Right lobe of liver (tissue), 6 donors: Measurements from ENCODE around the gene POMGNT1. TPM values are rescaled to one million over a fixed set of nuclear protein-coding genes. Genes with fewer than 3 reads are reported as not detected.
A peak's percentile ranks its signal among the peaks of the same experiment; 100 is the strongest.
"Not testable (repeated sequence)": the region's sequence is repeated elsewhere in the genome, so short reads cannot be mapped to it uniquely, and the experiment has no call there.

Experiments used
- ATAC-seq, 4 donors: fragments of 200-7000 bp; cut with Tn5 transposase; one replicate each; pipeline ENCODE4 v1.9.1; 2020; ENCODE audit warnings: mild to moderate bottlenecking in 4 of 4, moderate library complexity in 4 of 4
- DNase-seq, 3 donors: peaks; one replicate each; pipeline ENCODE4 v3.0.0-alpha.2; 2020
- H3K27ac ChIP-seq, 3 donors: fragments of 200-600 bp; one replicate each; pipeline ENCODE4 v1.8.0; 2022
- H3K27me3 ChIP-seq, 2 donors: fragments of 200-600 bp; one replicate each; pipeline ENCODE4 v1.8.0; 2022
- H3K36me3 ChIP-seq, 4 donors: fragments of 200-600 bp; sonication (generic) in 1 of 4; one replicate each; pipeline versions ENCODE4 v1.5.1 to v1.8.0; 2017 to 2022; ENCODE audit warnings: control low read depth in 1 of 4
- H3K4me1 ChIP-seq, 4 donors: fragments of 200-600 bp; sonication (generic) in 1 of 4; one replicate each; pipeline versions ENCODE4 v1.5.1 to v1.8.0; 2017 to 2022; ENCODE audit warnings: control low read depth in 1 of 4
- H3K4me3 ChIP-seq, 3 donors: fragments of 200-600 bp; one replicate each; pipeline ENCODE4 v1.8.0; 2022
- H3K9me3 ChIP-seq, 4 donors: fragments of 200-600 bp; sonication (generic) in 1 of 4; one replicate each; pipeline versions ENCODE4 v1.5.1 to v1.8.0; 2017 to 2022; ENCODE audit warnings: control low read depth in 1 of 4
- CTCF ChIP-seq, 4 donors: fragments of 200-600 bp in 3 of 4; fragments of 450-650 bp in 1 of 4; IDR thresholded peaks; one replicate each; pipeline versions ENCODE4 v1.5.1 to v1.8.0; 2016 to 2022; ENCODE audit warnings: antibody characterized with exemption in 4 of 4, mild to moderate bottlenecking in 2 of 4
- POLR2A ChIP-seq: fragments of 450-650 bp; IDR thresholded peaks from one replicate; pipeline ENCODE4 v1.6.1; 2017; ENCODE audit warnings: antibody characterized with exemption, mild to moderate bottlenecking
- WGBS: methylation state at CpG from one replicate; pipeline ENCODE4 v1.1.6; 2018; ENCODE audit warnings: low coverage, low lambda C conversion rate; ENCODE audit not compliant: insufficient coverage; ENCODE audit errors: missing lambda C conversion rate; 5-methylcytosine and 5-hydroxymethylcytosine counted together
- intact Hi-C, 2 donors: fragments of 100-400 bp; cut with DNase I; formaldehyde crosslinking; loops; one replicate each; pipeline versions ENCODE4 v1.11.2 to v1.14.1; 2022
- total RNA-seq, 6 experiments: library from RNA; depleted of rRNA in 2 of 6; stranded (reverse); fragments of >200 nt in 2 of 6; fragmentation: NEBNext Ultra II Directional in 3 of 6; extraction: Animal tissue kit (Norgen Biotek cat#: 25700) in 3 of 6; gene quantifications; one replicate each; pipeline versions ENCODE4 v1.1.0 to v1.2.4, GENCODE V29; 2016 to 2023
- donor health status: DM: no; HTN: yes; CAD: no.
- donor health status: DM: no; HTN: no; CAD: no.
- donor health status: DM: no; HTN: no; CAD: no.
- donor health status: DM: no; HTN: yes; CAD: no.
- donor health status: DM: no; HTN: yes; CAD: no.

POMGNT1 gene
- total RNA-seq, 6 experiments from 2014 or later = 26.9 to 47.4 (median 38.8) TPM

DNA sequence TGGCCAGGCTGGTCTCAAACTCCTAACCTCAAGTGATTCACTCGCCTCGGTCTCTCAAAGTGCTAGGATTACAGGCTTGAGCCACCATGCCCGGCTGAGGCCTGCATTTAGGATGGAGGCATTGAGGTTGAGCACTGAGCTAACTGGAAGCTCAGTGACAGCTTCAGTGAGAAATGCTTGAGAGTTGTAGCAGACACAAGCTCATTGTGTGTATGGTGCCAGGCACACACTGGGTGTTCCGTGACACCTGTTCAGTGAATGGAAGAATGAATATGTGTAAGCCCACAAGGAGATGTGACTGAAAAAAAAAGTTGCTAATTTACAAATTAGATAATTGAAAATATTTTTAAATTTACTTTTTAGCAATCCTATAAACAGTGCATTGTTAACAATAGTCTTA, 26.7 kb upstream of the POMGNT1 start:
- Histone ChIP-seq H3K27ac (no peak overlapping the region), H3K27me3 (no peaks in the 10 kb centered on the region), H3K36me3 (no peaks in the 10 kb centered on the region), H3K4me1 (no peaks in the 10 kb centered on the region), H3K4me3 (no peak overlapping the region), H3K9me3 (no peaks in the 10 kb centered on the region)
- 68% methylated on average over 4 of the region's 4 CpGs for WGBS
- no peak for DNase-seq
- intact Hi-C loops = loop anchor here in 1 of 2 donors (5.0 kb wide), 1 partner anchor 193 kb away; no protein-coding TSS in a partner anchor
- no peak for TF ChIP-seq POLR2A
- TF ChIP-seq CTCF (IDR thresholded peaks at IDR 0.05) = no peak
- ATAC-seq = no peak

GRCh38 chr1:46223472-46223943, 25.3 kb upstream of the POMGNT1 start:
- DNase-seq (peak; percentile 52 to 71 (median 67)), ATAC-seq (peak; percentile 90 to 98 (median 95))
- H3K4me1 ChIP-seq = no peaks in the 10 kb centered on the region
- intact Hi-C loops = loop anchor here in 1 of 2 donors (5.0 kb wide), 1 partner anchor 191 kb away; no protein-coding TSS in a partner anchor
- WGBS = 6% methylated on average over 6 of the region's 6 CpGs
- no peak overlapping the region for H3K4me3 ChIP-seq
- no peaks in the 10 kb centered on the region for H3K9me3 ChIP-seq
- no peaks in the 10 kb centered on the region for H3K36me3 ChIP-seq
- no peak overlapping the region for H3K27ac ChIP-seq
- H3K27me3 ChIP-seq = no peaks in the 10 kb centered on the region
- peak; percentile 90 to 91 (median 90) for TF ChIP-seq CTCF (IDR thresholded peaks at IDR 0.05)
- no peak for TF ChIP-seq POLR2A

DNA sequence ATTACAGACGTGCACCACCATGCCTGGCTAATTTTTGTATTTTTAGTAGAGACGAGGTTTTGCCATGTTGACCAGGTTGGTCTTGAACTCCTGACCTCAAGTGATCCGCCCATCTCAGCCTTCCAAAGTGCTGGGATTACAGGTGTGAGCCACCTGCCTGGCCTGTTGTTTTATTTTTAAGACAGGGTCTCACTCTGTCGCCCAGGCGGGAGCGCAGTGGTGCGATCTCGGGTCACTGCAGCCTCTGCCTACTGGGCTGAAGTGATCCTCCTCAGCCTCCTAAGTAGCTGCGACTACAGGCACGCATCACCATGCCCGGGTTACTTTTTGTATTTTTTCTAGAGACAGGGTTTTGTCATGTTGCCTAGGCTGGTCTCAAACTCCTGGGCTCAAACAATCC, 24.8 kb upstream of the POMGNT1 start:
- DNase-seq, ATAC-seq, H3K27me3 ChIP-seq, H3K4me3 ChIP-seq, H3K4me1 ChIP-seq, H3K9me3 ChIP-seq, H3K27ac ChIP-seq, H3K36me3 ChIP-seq: not testable (repeated sequence)
- intact Hi-C loops = loop anchor here in 1 of 2 donors (5.0 kb wide), 1 partner anchor 191 kb away; no protein-coding TSS in a partner anchor
- 56% methylated on average over 11 of the region's 11 CpGs for WGBS

- Histone ChIP-seq H3K27me3 (no peaks in the 10 kb centered on the region), H3K9me3 (no peaks in the 10 kb centered on the region), H3K27ac (no peak overlapping the region), H3K4me3 (no peak overlapping the region), H3K36me3 (no peaks in the 10 kb centered on the region), H3K4me1 (no peaks in the 10 kb centered on the region)
- DNase-seq (no peak), ATAC-seq (no peak)
- TF ChIP-seq CTCF (IDR thresholded peaks at IDR 0.05) (no peak), POLR2A (no peak)
- 60% methylated on average over 1 of the region's 4 CpGs for WGBS
- intact Hi-C loops = loop anchor here in 1 of 2 donors (5.0 kb wide), 1 partner anchor 189 kb away; no protein-coding TSS in a partner anchor
These were observed 23.5 kb upstream of the POMGNT1 start for GRCh38 chr1:46221749-46222148.

GRCh38 chr1:46220808-46221207, 22.6 kb upstream of the POMGNT1 start:
- H3K9me3 ChIP-seq = no peaks in the 10 kb centered on the region
- DNase-seq (no peak), ATAC-seq (no peak)
- no peaks in the 10 kb centered on the region for H3K27me3 ChIP-seq
- no peak for TF ChIP-seq CTCF (IDR thresholded peaks at IDR 0.05)
- no peak overlapping the region for H3K4me3 ChIP-seq
- H3K4me1 ChIP-seq = no peaks in the 10 kb centered on the region
- H3K36me3 ChIP-seq = no peaks in the 10 kb centered on the region
- 75% methylated on average over 2 of the region's 3 CpGs for WGBS
- intact Hi-C loops = loop anchor here in 1 of 2 donors (5.0 kb wide), 1 partner anchor 189 kb away; no protein-coding TSS in a partner anchor
- H3K27ac ChIP-seq = no peak overlapping the region
